ENCODE results near the gene NGEF.

DNA sequence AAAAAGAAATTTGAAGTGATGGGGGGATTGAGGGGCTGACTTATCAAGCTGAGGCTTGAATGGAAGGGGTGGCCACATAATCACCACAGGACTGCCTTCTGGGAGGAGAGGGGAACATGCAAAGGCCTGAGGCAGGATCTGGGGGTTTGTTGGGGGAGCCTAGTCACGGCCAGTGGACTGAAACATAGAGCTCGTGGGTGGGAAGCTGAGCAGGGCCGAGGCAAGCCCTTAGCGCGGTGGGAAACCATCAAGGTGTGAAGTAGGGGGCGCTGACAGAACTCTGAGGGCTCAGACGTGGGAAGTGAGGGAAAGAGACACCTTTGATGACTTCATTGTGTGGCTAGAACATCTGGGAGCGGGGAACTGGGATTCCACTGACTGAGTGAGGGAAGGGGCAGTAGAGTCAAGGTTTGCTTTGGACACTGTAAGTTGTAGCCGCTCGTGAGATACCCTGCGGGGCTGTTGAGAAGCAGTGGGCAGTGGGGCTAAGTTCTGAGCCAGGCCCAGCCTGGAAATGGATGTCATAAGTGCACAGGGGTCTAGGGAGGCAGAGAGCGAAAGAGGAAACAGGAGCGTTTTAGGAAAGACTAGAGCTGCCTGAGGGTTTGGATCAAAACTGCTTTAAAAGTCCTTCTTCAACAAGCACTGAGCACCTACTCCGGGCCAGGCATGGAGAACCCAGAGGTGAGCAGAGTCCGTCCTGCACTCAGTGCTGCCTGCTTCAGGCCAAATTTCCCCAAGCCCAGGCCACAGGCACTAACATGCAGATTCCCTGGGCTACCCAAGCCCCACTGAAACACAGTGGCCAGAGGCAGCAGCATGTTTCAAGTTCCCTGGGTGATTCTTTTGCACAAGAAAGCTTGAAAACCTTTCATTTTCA lies 143.7 kb downstream of the NGEF start:
- TF ChIP-seq CTCF (IDR thresholded peaks at IDR 0.05) (no peak), POLR2AphosphoS5 (IDR thresholded peaks at IDR 0.05) (no peak), POLR2A (IDR thresholded peaks at IDR 0.05) (no peak), EP300 (IDR thresholded peaks at IDR 0.05; ENCODE audit: low read depth) (no peak)

Measured in transverse colon (tissue), 4 donors.